ENCODE results near the gene CLEC12A.

The CLEC12A gene

GRCh38 chr12:9971181-9971580 is at the start of gene CLEC12A:
Gene CLEC12A, plus strand, starts transcription at chr12:9971409. Its CDS starts 188 bp downstream, at chr12:9971597.
- no peak within 1 kb of the TSS for H3K9ac ChIP-seq (ENCODE audit: low read length)
- H3K27ac ChIP-seq (ENCODE audit: low read depth, low read length), result no peak within 1 kb of the TSS
- H3K36me3 ChIP-seq (ENCODE audit: insufficient read depth, low read length), result no peaks in the 10 kb centered on the region
- H3K4me3 ChIP-seq (ENCODE audit: low read depth in 1 of 2, low read length in 2 of 2), result no peak within 1 kb of the TSS
- H3K27me3 ChIP-seq (ENCODE audit: control insufficient read depth in 1 of 2, insufficient read depth in 2 of 2, low read length in 2 of 2), result no peaks in the 10 kb centered on the region
- H3K4me1 ChIP-seq (ENCODE audit: insufficient read depth, low read length), result no peaks in the 10 kb centered on the region
- H3K9me3 ChIP-seq (ENCODE audit: low read length), result no peaks in the 10 kb centered on the region

DNA sequence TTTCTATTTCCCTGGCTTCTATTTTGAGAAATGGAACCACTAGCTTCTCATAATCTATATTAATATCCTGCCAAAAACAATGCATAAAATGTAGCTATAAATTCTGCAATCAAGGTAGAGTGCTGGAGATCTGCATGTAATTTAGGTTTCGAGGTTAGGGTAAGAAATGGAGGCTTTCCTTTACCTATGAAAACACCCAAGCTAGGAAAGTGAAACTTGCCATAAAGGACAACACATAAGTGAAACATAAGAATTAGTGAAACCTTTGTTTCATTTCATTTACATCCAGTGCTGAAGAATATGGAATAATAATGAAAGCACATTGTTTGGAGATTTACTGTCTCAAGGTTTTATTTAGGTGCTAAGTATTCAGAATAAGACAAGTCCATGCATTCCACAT is 48.8 kb upstream of the CLEC12A start:
- Histone ChIP-seq H3K4me3 (ENCODE audit: low read depth in 1 of 2, low read length in 2 of 2) (no peak overlapping the region), H3K4me1 (ENCODE audit: insufficient read depth, low read length) (no peaks in the 10 kb centered on the region), H3K36me3 (ENCODE audit: insufficient read depth, low read length) (no peaks in the 10 kb centered on the region), H3K27me3 (ENCODE audit: control insufficient read depth in 1 of 2, insufficient read depth in 2 of 2, low read length in 2 of 2) (no peaks in the 10 kb centered on the region), H3K9ac (ENCODE audit: low read length) (no peak overlapping the region), H3K27ac (ENCODE audit: low read depth, low read length) (no peak overlapping the region), H3K9me3 (ENCODE audit: low read length) (no peaks in the 10 kb centered on the region)

- no peak overlapping the region for H3K9ac ChIP-seq (ENCODE audit: low read length)
- no peaks in the 10 kb centered on the region for H3K36me3 ChIP-seq (ENCODE audit: insufficient read depth, low read length)
- H3K27me3 ChIP-seq (ENCODE audit: control insufficient read depth in 1 of 2, insufficient read depth in 2 of 2, low read length in 2 of 2), result no peaks in the 10 kb centered on the region
- H3K27ac ChIP-seq (ENCODE audit: low read depth, low read length), result no peak overlapping the region
- no peaks in the 10 kb centered on the region for H3K4me1 ChIP-seq (ENCODE audit: insufficient read depth, low read length)
- no peaks in the 10 kb centered on the region for H3K9me3 ChIP-seq (ENCODE audit: low read length)
- peak overlapping the region in 1 of 2 donors; percentile 19 for H3K4me3 ChIP-seq (ENCODE audit: low read depth in 1 of 2, low read length in 2 of 2)
Observed at GRCh38 chr12:9925705-9926393, 45.4 kb upstream of the CLEC12A start.

DNA sequence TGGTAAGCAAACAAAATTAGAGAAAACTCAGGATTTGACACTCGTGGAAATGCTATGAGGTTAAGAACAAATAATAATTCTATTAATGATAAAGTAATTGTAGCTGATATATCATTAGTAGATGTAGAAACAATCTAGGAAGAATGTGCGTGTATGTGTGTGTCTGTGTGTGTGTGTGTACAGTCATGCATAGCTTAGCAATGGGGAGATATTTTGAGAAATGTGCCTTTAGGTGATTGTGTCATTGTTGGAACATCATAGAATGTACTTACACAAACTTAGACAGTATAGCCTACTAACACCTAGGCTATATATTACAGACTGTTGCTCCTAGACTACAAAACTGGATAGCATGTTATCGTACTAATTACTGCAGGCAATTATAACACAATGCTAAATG is 44.3 kb upstream of the CLEC12A start:
- no peaks in the 10 kb centered on the region for H3K9me3 ChIP-seq (ENCODE audit: low read length)
- H3K9ac ChIP-seq (ENCODE audit: low read length), result no peak overlapping the region
- H3K36me3 ChIP-seq (ENCODE audit: insufficient read depth, low read length), result no peaks in the 10 kb centered on the region
- H3K4me3 ChIP-seq (ENCODE audit: low read depth in 1 of 2, low read length in 2 of 2), result no peak overlapping the region
- H3K27ac ChIP-seq (ENCODE audit: low read depth, low read length), result no peak overlapping the region
- no peaks in the 10 kb centered on the region for H3K4me1 ChIP-seq (ENCODE audit: insufficient read depth, low read length)
- H3K27me3 ChIP-seq (ENCODE audit: control insufficient read depth in 1 of 2, insufficient read depth in 2 of 2, low read length in 2 of 2), result no peaks in the 10 kb centered on the region

- Histone ChIP-seq H3K36me3 (ENCODE audit: insufficient read depth, low read length) (no peaks in the 10 kb centered on the region), H3K4me3 (ENCODE audit: low read depth in 1 of 2, low read length in 2 of 2) (no peak overlapping the region), H3K9ac (ENCODE audit: low read length) (no peak overlapping the region), H3K9me3 (ENCODE audit: low read length) (no peaks in the 10 kb centered on the region), H3K27me3 (ENCODE audit: control insufficient read depth in 1 of 2, insufficient read depth in 2 of 2, low read length in 2 of 2) (no peaks in the 10 kb centered on the region), H3K4me1 (ENCODE audit: insufficient read depth, low read length) (no peaks in the 10 kb centered on the region), H3K27ac (ENCODE audit: low read depth, low read length) (no peak overlapping the region)
Observed at GRCh38 chr12:9928607-9929006, 42.6 kb upstream of the CLEC12A start.

GRCh38 chr12:9931245-9931644 is 40.0 kb upstream of the CLEC12A start:
- Histone ChIP-seq H3K9me3 (ENCODE audit: low read length) (no peaks in the 10 kb centered on the region), H3K27ac (ENCODE audit: low read depth, low read length) (no peak overlapping the region), H3K4me3 (ENCODE audit: low read depth in 1 of 2, low read length in 2 of 2) (no peak overlapping the region), H3K36me3 (ENCODE audit: insufficient read depth, low read length) (no peaks in the 10 kb centered on the region), H3K9ac (ENCODE audit: low read length) (no peak overlapping the region), H3K4me1 (ENCODE audit: insufficient read depth, low read length) (no peaks in the 10 kb centered on the region), H3K27me3 (ENCODE audit: control insufficient read depth in 1 of 2, insufficient read depth in 2 of 2, low read length in 2 of 2) (no peaks in the 10 kb centered on the region)

- no peaks in the 10 kb centered on the region for H3K36me3 ChIP-seq (ENCODE audit: insufficient read depth, low read length)
- H3K27me3 ChIP-seq (ENCODE audit: control insufficient read depth in 1 of 2, insufficient read depth in 2 of 2, low read length in 2 of 2), result no peaks in the 10 kb centered on the region
- H3K4me1 ChIP-seq (ENCODE audit: insufficient read depth, low read length), result no peaks in the 10 kb centered on the region
- H3K9ac ChIP-seq (ENCODE audit: low read length), result no peak within 1 kb of the TSS
- no peaks in the 10 kb centered on the region for H3K9me3 ChIP-seq (ENCODE audit: low read length)
- H3K27ac ChIP-seq (ENCODE audit: low read depth, low read length), result no peak within 1 kb of the TSS
- no peak within 1 kb of the TSS for H3K4me3 ChIP-seq (ENCODE audit: low read depth in 1 of 2, low read length in 2 of 2)
Observed at GRCh38 chr12:9932270-9932669, 38.9 kb upstream of the CLEC12A start, which contains the start of gene CLEC2A. Gene CLEC2A, minus strand, starts transcription at chr12:9932370. Its CDS starts 41 bp downstream, at chr12:9932329.

DNA sequence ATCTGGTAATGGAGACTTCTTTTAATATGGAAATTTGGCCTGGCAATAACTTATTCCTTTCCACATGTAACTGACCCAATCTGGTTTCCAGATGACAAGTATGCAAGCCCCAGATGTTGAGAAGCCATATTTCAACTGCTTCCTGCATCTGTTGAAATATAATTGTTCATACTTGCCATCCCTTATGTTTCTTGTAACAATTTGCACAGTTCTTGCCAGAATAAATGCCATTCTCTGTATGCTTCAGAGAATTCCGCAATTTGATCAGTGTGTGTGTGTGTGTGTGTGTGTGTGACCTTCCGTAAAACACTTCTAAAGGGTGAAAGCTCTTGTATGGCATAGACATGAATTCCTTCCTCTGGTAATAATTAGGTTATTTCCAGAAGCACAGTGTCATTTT is 37.3 kb upstream of the CLEC12A start:
- Histone ChIP-seq H3K27me3 (ENCODE audit: control insufficient read depth in 1 of 2, insufficient read depth in 2 of 2, low read length in 2 of 2) (no peaks in the 10 kb centered on the region), H3K9ac (ENCODE audit: low read length) (no peak overlapping the region), H3K27ac (ENCODE audit: low read depth, low read length) (no peak overlapping the region), H3K4me1 (ENCODE audit: insufficient read depth, low read length) (no peaks in the 10 kb centered on the region), H3K9me3 (ENCODE audit: low read length) (no peaks in the 10 kb centered on the region), H3K36me3 (ENCODE audit: insufficient read depth, low read length) (no peaks in the 10 kb centered on the region), H3K4me3 (ENCODE audit: low read depth in 1 of 2, low read length in 2 of 2) (no peak overlapping the region)

DNA sequence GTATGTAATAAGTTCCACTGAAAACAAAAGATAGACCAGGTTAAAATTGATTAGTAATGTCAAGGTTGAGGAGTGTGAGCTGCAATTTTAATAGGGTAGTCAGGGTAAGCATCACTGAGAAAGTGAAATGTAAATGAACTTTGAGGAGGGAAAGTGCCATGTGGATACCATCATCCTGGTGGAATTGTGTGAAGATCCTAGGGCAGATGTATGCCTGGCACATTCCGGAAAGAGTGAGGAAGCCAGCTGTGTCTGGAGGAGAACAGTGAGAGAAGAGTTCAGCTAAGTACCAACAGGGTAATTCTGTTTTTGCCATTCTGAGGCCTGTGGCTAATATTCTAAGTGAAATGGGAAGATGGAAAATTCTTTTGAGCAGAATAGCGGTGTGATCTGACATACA is 36.2 kb upstream of the CLEC12A start:
- no peaks in the 10 kb centered on the region for H3K9me3 ChIP-seq (ENCODE audit: low read length)
- no peaks in the 10 kb centered on the region for H3K36me3 ChIP-seq (ENCODE audit: insufficient read depth, low read length)
- H3K4me3 ChIP-seq (ENCODE audit: low read depth in 1 of 2, low read length in 2 of 2), result no peak overlapping the region
- H3K4me1 ChIP-seq (ENCODE audit: insufficient read depth, low read length), result no peaks in the 10 kb centered on the region
- H3K27ac ChIP-seq (ENCODE audit: low read depth, low read length), result no peak overlapping the region
- H3K9ac ChIP-seq (ENCODE audit: low read length), result no peak overlapping the region
- no peaks in the 10 kb centered on the region for H3K27me3 ChIP-seq (ENCODE audit: control insufficient read depth in 1 of 2, insufficient read depth in 2 of 2, low read length in 2 of 2)

DNA sequence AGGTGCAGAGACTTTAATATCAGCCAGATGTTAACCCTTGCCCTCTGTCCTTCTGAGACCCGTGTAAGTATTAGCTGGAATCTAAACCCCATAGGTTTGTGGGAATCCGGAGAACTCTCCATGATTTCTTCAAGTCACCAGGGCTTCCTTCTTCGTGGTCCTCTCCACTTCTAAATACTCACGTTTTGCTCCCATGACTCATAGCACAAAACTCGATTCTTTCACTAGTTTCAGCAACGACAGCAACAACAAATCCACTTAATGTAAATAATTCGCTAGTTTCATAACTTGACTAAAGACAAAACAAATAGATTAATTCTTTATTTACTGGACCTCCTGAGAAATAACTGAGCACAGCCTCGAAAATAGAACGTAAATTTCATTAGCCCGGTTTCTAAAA is 34.6 kb upstream of the CLEC12A start:
- Histone ChIP-seq H3K4me3 (ENCODE audit: low read depth in 1 of 2, low read length in 2 of 2) (no peak overlapping the region), H3K27ac (ENCODE audit: low read depth, low read length) (no peak overlapping the region), H3K27me3 (ENCODE audit: control insufficient read depth in 1 of 2, insufficient read depth in 2 of 2, low read length in 2 of 2) (no peaks in the 10 kb centered on the region), H3K9ac (ENCODE audit: low read length) (no peak overlapping the region), H3K9me3 (ENCODE audit: low read length) (no peaks in the 10 kb centered on the region), H3K36me3 (ENCODE audit: insufficient read depth, low read length) (no peaks in the 10 kb centered on the region), H3K4me1 (ENCODE audit: insufficient read depth, low read length) (no peaks in the 10 kb centered on the region)

DNA sequence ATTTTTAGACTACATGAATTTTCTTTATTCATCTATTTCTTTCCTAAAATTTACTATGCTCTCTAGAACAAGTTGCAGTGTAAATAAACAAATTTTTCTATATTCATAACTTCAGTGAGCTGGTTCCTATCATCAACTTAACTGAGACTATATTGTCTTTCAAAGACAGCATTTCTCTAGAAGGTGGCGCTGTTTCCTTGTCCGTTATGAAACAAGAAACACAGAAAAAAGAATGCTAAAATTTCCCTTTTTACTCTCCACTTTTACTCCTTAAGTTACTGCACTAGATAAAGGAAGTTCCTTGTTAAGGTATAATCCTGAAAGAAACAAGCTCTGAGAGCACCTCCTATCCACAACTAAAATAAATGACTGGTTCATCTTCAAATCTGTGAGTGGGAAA is 30.8 kb upstream of the CLEC12A start:
- H3K4me1 ChIP-seq (ENCODE audit: insufficient read depth, low read length), result no peaks in the 10 kb centered on the region
- no peaks in the 10 kb centered on the region for H3K9me3 ChIP-seq (ENCODE audit: low read length)
- no peak overlapping the region for H3K4me3 ChIP-seq (ENCODE audit: low read depth in 1 of 2, low read length in 2 of 2)
- no peak overlapping the region for H3K27ac ChIP-seq (ENCODE audit: low read depth, low read length)
- H3K9ac ChIP-seq (ENCODE audit: low read length), result no peak overlapping the region
- no peaks in the 10 kb centered on the region for H3K27me3 ChIP-seq (ENCODE audit: control insufficient read depth in 1 of 2, insufficient read depth in 2 of 2, low read length in 2 of 2)
- no peaks in the 10 kb centered on the region for H3K36me3 ChIP-seq (ENCODE audit: insufficient read depth, low read length)

GRCh38 chr12:9941838-9942237 is 29.4 kb upstream of the CLEC12A start:
- Histone ChIP-seq H3K4me3 (ENCODE audit: low read depth in 1 of 2, low read length in 2 of 2) (no peak overlapping the region), H3K9ac (ENCODE audit: low read length) (no peak overlapping the region), H3K27ac (ENCODE audit: low read depth, low read length) (no peak overlapping the region), H3K9me3 (ENCODE audit: low read length) (no peaks in the 10 kb centered on the region), H3K4me1 (ENCODE audit: insufficient read depth, low read length) (no peaks in the 10 kb centered on the region), H3K36me3 (ENCODE audit: insufficient read depth, low read length) (no peaks in the 10 kb centered on the region), H3K27me3 (ENCODE audit: control insufficient read depth in 1 of 2, insufficient read depth in 2 of 2, low read length in 2 of 2) (no peaks in the 10 kb centered on the region)

All from muscle layer of colon (tissue), 2 donors.